ENCODE data around the gene YTHDF2.

The YTHDF2 gene

GRCh38 chr1:28758420-28758819 lies 21.7 kb downstream of the YTHDF2 start:
- H3K27me3 ChIP-seq (ENCODE audit: control insufficient read depth in 1 of 2, insufficient read depth in 1 of 2, low read length in 2 of 2) = no peaks in the 10 kb centered on the region
- DNase-seq = no peak
- H3K4me2 ChIP-seq (ENCODE audit: low read length, poor library complexity, severe bottlenecking) = no peak overlapping the region
- no peak overlapping the region for H3K4ac ChIP-seq (ENCODE audit: low read depth in 1 of 2, low read length in 2 of 2)
- H2BK12ac ChIP-seq (ENCODE audit: low read length in 2 of 2) = no peak overlapping the region
- no peak overlapping the region for H3K18ac ChIP-seq (ENCODE audit: low read depth in 1 of 2, low read length in 2 of 2)
- peaks cover 6% of the 10 kb centered on the region for H3K4me1 ChIP-seq (ENCODE audit: control insufficient read depth, insufficient read depth, low read depth, low read length)
- H3K36me3 ChIP-seq (ENCODE audit: control insufficient read depth in 1 of 2, insufficient read depth in 2 of 2, low read depth in 1 of 2, low read length in 2 of 2) = peaks cover 18 to 55% of the 10 kb centered on the region in 2 experiments
- no peaks in the 10 kb centered on the region for H3K9me3 ChIP-seq (ENCODE audit: control insufficient read depth, low read length)
- no peak overlapping the region for H4K8ac ChIP-seq (ENCODE audit: low read length)
- H3K27ac ChIP-seq (ENCODE audit: low read length, poor library complexity, severe bottlenecking) = no peak overlapping the region
- H3K9ac ChIP-seq (ENCODE audit: low read length) = no peak overlapping the region
- H3K23ac ChIP-seq (ENCODE audit: low read length in 2 of 2) = no peak overlapping the region
- H2AK5ac ChIP-seq (ENCODE audit: low read length, severe bottlenecking) = no peak overlapping the region
- no peak overlapping the region for H2BK120ac ChIP-seq (ENCODE audit: low read depth, low read length)
- no peak overlapping the region for H2BK5ac ChIP-seq (ENCODE audit: low read depth, low read length, poor library complexity, severe bottlenecking)
- no peak overlapping the region for H3K14ac ChIP-seq (ENCODE audit: low read length in 2 of 2)
- no peak overlapping the region for H2BK15ac ChIP-seq (ENCODE audit: low read depth, poor library complexity, severe bottlenecking)
- no peak overlapping the region for H4K91ac ChIP-seq (ENCODE audit: low read length)
- H3K4me3 ChIP-seq (ENCODE audit: insufficient read depth in 1 of 2, low read depth in 1 of 2, low read length in 2 of 2) = no peak overlapping the region
- no peak overlapping the region for H2AFZ ChIP-seq (ENCODE audit: low read depth, low read length)
- H3K79me1 ChIP-seq (replicated peaks; ENCODE audit: low read length, poor library complexity, severe bottlenecking) = no peaks in the 10 kb centered on the region
- 83% methylated on average over 3 of the region's 4 CpGs for WGBS

- H3K27me3 ChIP-seq (ENCODE audit: control insufficient read depth in 1 of 2, insufficient read depth in 1 of 2, low read length in 2 of 2) = no peaks in the 10 kb centered on the region
- peaks cover 18 to 50% of the 10 kb centered on the region in 2 experiments for H3K36me3 ChIP-seq (ENCODE audit: control insufficient read depth in 1 of 2, insufficient read depth in 2 of 2, low read depth in 1 of 2, low read length in 2 of 2)
- H2AK5ac ChIP-seq (ENCODE audit: low read length, severe bottlenecking) = no peak overlapping the region
- no peak overlapping the region for H3K4ac ChIP-seq (ENCODE audit: low read depth in 1 of 2, low read length in 2 of 2)
- no peak overlapping the region for H2AFZ ChIP-seq (ENCODE audit: low read depth, low read length)
- DNase-seq = no peak
- no peak overlapping the region for H2BK15ac ChIP-seq (ENCODE audit: low read depth, poor library complexity, severe bottlenecking)
- H2BK12ac ChIP-seq (ENCODE audit: low read length in 2 of 2) = no peak overlapping the region
- H3K27ac ChIP-seq (ENCODE audit: low read length, poor library complexity, severe bottlenecking) = no peak overlapping the region
- H4K8ac ChIP-seq (ENCODE audit: low read length) = no peak overlapping the region
- H3K4me3 ChIP-seq (ENCODE audit: insufficient read depth in 1 of 2, low read depth in 1 of 2, low read length in 2 of 2) = no peak overlapping the region
- H2BK5ac ChIP-seq (ENCODE audit: low read depth, low read length, poor library complexity, severe bottlenecking) = no peak overlapping the region
- WGBS = no CpG with 5 or more reads among the region's 3 CpGs
- no peak overlapping the region for H3K23ac ChIP-seq (ENCODE audit: low read length in 2 of 2)
- no peaks in the 10 kb centered on the region for H3K79me1 ChIP-seq (replicated peaks; ENCODE audit: low read length, poor library complexity, severe bottlenecking)
- no peak overlapping the region for H2BK120ac ChIP-seq (ENCODE audit: low read depth, low read length)
- no peak overlapping the region for H3K9ac ChIP-seq (ENCODE audit: low read length)
- peaks cover 6% of the 10 kb centered on the region for H3K4me1 ChIP-seq (ENCODE audit: control insufficient read depth, insufficient read depth, low read depth, low read length)
- no peaks in the 10 kb centered on the region for H3K9me3 ChIP-seq (ENCODE audit: control insufficient read depth, low read length)
- H3K14ac ChIP-seq (ENCODE audit: low read length in 2 of 2) = no peak overlapping the region
- H3K4me2 ChIP-seq (ENCODE audit: low read length, poor library complexity, severe bottlenecking) = no peak overlapping the region
- no peak overlapping the region for H3K18ac ChIP-seq (ENCODE audit: low read depth in 1 of 2, low read length in 2 of 2)
- H4K91ac ChIP-seq (ENCODE audit: low read length) = no peak overlapping the region
Measured at GRCh38 chr1:28759257-28759656, 22.5 kb downstream of the YTHDF2 start.

DNA sequence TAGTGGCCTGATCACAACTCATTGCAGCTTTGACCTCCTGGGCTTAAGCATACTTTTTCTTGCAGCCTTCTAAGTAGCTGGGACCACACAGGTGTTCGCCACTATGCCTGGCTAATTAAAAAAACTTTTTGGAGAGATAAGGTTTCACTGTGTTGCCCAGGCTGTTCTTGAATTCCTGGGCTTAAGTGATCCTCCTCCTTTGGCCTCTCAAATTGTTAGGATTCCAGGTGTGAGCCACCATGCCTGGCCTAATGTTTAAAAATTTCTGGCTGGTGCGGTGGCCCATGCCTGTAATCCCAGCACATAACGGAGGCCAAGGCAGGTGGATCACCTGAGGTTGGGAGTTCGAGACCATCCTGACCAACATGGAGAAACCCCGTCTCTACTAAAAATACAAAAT lies 24.4 kb downstream of the YTHDF2 start:
- DNase-seq = no peak
- no peak overlapping the region for H4K91ac ChIP-seq (ENCODE audit: low read length)
- no peak overlapping the region for H2BK5ac ChIP-seq (ENCODE audit: low read depth, low read length, poor library complexity, severe bottlenecking)
- WGBS = 98% methylated on average over 5 of the region's 5 CpGs
- H3K4ac ChIP-seq (ENCODE audit: low read depth in 1 of 2, low read length in 2 of 2) = no peak overlapping the region
- peaks cover 1% of the 10 kb centered on the region for H3K4me1 ChIP-seq (ENCODE audit: control insufficient read depth, insufficient read depth, low read depth, low read length)
- no peak overlapping the region for H3K18ac ChIP-seq (ENCODE audit: low read depth in 1 of 2, low read length in 2 of 2)
- no peak overlapping the region for H3K14ac ChIP-seq (ENCODE audit: low read length in 2 of 2)
- no peak overlapping the region for H3K27ac ChIP-seq (ENCODE audit: low read length, poor library complexity, severe bottlenecking)
- no peak overlapping the region for H2BK12ac ChIP-seq (ENCODE audit: low read length in 2 of 2)
- H2AFZ ChIP-seq (ENCODE audit: low read depth, low read length) = no peak overlapping the region
- H2AK5ac ChIP-seq (ENCODE audit: low read length, severe bottlenecking) = no peak overlapping the region
- H3K36me3 ChIP-seq (ENCODE audit: control insufficient read depth in 1 of 2, insufficient read depth in 2 of 2, low read depth in 1 of 2, low read length in 2 of 2) = peaks cover 27 to 65% of the 10 kb centered on the region in 2 experiments
- H4K8ac ChIP-seq (ENCODE audit: low read length) = no peak overlapping the region
- H3K27me3 ChIP-seq (ENCODE audit: control insufficient read depth in 1 of 2, insufficient read depth in 1 of 2, low read length in 2 of 2) = no peaks in the 10 kb centered on the region
- H3K4me2 ChIP-seq (ENCODE audit: low read length, poor library complexity, severe bottlenecking) = no peak overlapping the region
- no peak overlapping the region for H3K23ac ChIP-seq (ENCODE audit: low read length in 2 of 2)
- H3K4me3 ChIP-seq (ENCODE audit: insufficient read depth in 1 of 2, low read depth in 1 of 2, low read length in 2 of 2) = no peak overlapping the region
- H3K9ac ChIP-seq (ENCODE audit: low read length) = no peak overlapping the region
- no peak overlapping the region for H2BK120ac ChIP-seq (ENCODE audit: low read depth, low read length)
- no peak overlapping the region for H2BK15ac ChIP-seq (ENCODE audit: low read depth, poor library complexity, severe bottlenecking)
- no peaks in the 10 kb centered on the region for H3K79me1 ChIP-seq (replicated peaks; ENCODE audit: low read length, poor library complexity, severe bottlenecking)
- H3K9me3 ChIP-seq (ENCODE audit: control insufficient read depth, low read length) = no peaks in the 10 kb centered on the region

DNA sequence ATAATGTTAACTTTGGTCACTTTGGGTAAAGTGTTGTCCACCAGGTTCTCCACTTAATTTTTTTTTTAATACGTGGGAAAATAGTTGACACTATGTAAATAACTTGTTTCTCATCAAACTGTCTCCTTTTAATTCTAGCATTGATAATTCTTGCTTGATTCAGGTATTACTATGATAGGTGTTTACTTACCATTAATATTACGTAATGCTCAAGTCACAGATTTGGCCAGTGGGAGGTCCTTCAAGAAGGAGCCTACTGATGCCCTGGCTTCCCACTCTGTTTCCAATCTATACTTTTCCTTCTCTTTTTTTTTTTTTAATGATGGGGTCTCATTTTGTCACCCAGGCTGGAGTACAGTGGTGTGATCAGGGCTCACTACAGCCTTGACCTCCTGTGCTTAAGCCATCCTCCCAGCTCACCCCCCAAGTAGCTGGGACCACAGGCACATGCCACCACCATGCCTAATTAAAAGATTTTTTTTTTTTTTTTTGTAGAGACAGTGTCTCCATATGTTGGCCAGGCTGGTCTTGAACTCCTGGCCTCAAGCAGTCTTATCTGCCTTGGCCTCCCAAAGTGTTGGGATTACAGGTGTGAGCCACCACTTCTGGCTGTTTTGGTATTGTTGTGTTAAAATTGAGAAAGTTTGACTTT lies 29.9 kb downstream of the YTHDF2 start:
- H2AK5ac ChIP-seq (ENCODE audit: low read length, severe bottlenecking) = no peak overlapping the region
- H3K4ac ChIP-seq (ENCODE audit: low read depth in 1 of 2, low read length in 2 of 2) = no peak overlapping the region
- no peak overlapping the region for H4K91ac ChIP-seq (ENCODE audit: low read length)
- H3K4me2 ChIP-seq (ENCODE audit: low read length, poor library complexity, severe bottlenecking) = no peak overlapping the region
- no peak overlapping the region for H2BK12ac ChIP-seq (ENCODE audit: low read length in 2 of 2)
- H3K9ac ChIP-seq (ENCODE audit: low read length) = no peak overlapping the region
- WGBS = 100% methylated on average over 1 of the region's 2 CpGs
- H3K14ac ChIP-seq (ENCODE audit: low read length in 2 of 2) = no peak overlapping the region
- H3K23ac ChIP-seq (ENCODE audit: low read length in 2 of 2) = no peak overlapping the region
- H3K27me3 ChIP-seq (ENCODE audit: control insufficient read depth in 1 of 2, insufficient read depth in 1 of 2, low read length in 2 of 2) = no peaks in the 10 kb centered on the region
- H2BK15ac ChIP-seq (ENCODE audit: low read depth, poor library complexity, severe bottlenecking) = no peak overlapping the region
- H2BK5ac ChIP-seq (ENCODE audit: low read depth, low read length, poor library complexity, severe bottlenecking) = no peak overlapping the region
- H2BK120ac ChIP-seq (ENCODE audit: low read depth, low read length) = no peak overlapping the region
- no peak overlapping the region for H3K18ac ChIP-seq (ENCODE audit: low read depth in 1 of 2, low read length in 2 of 2)
- DNase-seq = no peak
- H3K27ac ChIP-seq (ENCODE audit: low read length, poor library complexity, severe bottlenecking) = no peak overlapping the region
- no peak overlapping the region for H3K4me3 ChIP-seq (ENCODE audit: insufficient read depth in 1 of 2, low read depth in 1 of 2, low read length in 2 of 2)
- H4K8ac ChIP-seq (ENCODE audit: low read length) = no peak overlapping the region
- H2AFZ ChIP-seq (ENCODE audit: low read depth, low read length) = no peak overlapping the region
- peaks cover 18 to 55% of the 10 kb centered on the region in 2 experiments for H3K36me3 ChIP-seq (ENCODE audit: control insufficient read depth in 1 of 2, insufficient read depth in 2 of 2, low read depth in 1 of 2, low read length in 2 of 2)
- peaks cover 3% of the 10 kb centered on the region for H3K79me1 ChIP-seq (replicated peaks; ENCODE audit: low read length, poor library complexity, severe bottlenecking)
- H3K4me1 ChIP-seq (ENCODE audit: control insufficient read depth, insufficient read depth, low read depth, low read length) = peaks cover 1% of the 10 kb centered on the region
- H3K9me3 ChIP-seq (ENCODE audit: control insufficient read depth, low read length) = no peaks in the 10 kb centered on the region
